ENCODE measurements around the gene GDI1. TPM values are rescaled to one million over a fixed set of nuclear protein-coding genes. Genes with fewer than 3 reads are reported as not detected.
A peak's percentile ranks its signal among the peaks of the same experiment; 100 is the strongest.

The GDI1 gene
- total and polyA plus RNA-seq, 9 of the 15 experiments (the other 6 are each of a cell fraction or from before 2014, with no cell fraction given), result 0.97 to 82.6 (median 37.5) TPM

- TF ChIP-seq ZNF318 (IDR thresholded peaks at IDR 0.05; ENCODE audit: borderline replicate concordance in 1 of 2, low read depth in 1 of 2), result no peak
- no peak for TF ChIP-seq ELK3 (CRISPR knock-in tag; IDR thresholded peaks at IDR 0.05)
- no peak for TF ChIP-seq KLF16 (IDR thresholded peaks at IDR 0.05)
- no peak for TF ChIP-seq SP2 (IDR thresholded peaks at IDR 0.05; ENCODE audit: extremely low read depth, low read depth, low read length, poor library complexity, severe bottlenecking)
- TF ChIP-seq CTCFL (IDR thresholded peaks at IDR 0.05; ENCODE audit: borderline replicate concordance, insufficient read depth, low read depth, low read length, poor library complexity, severe bottlenecking), result peak; percentile 97
- peak; percentile 9 for TF ChIP-seq HNRNPLL (IDR thresholded peaks at IDR 0.05; ENCODE audit: low read depth, low read length, poor library complexity, severe bottlenecking)
- no peak for TF ChIP-seq ZNF24 (IDR thresholded peaks at IDR 0.05)
- TF ChIP-seq RHOXF2B (CRISPR knock-in tag; conservative IDR thresholded peaks at IDR 0.05), result no peak
- TF ChIP-seq SMAD1 (IDR thresholded peaks at IDR 0.05; ENCODE audit: low read depth, low read length, partially characterized antibody), result no peak
- TF ChIP-seq ZNF592 (IDR thresholded peaks at IDR 0.05), result peak; percentile 82
These were observed 38.1 kb upstream of the GDI1 start (continued) for GRCh38 chrX:154398668-154399526.
